Esophagus muscularis mucosa (tissue), 3 donors: Measurements from ENCODE around the gene PAPLN.

Source experiments
- CTCF ChIP-seq, 3 experiments: fragments of 200-600 bp in 2 of 3; fragments of 450-650 bp in 1 of 3; sonication (generic) in 2 of 3; IDR thresholded peaks; one replicate each; pipeline ENCODE4 v1.5.1; 2017 to 2019; ENCODE audit warnings: antibody characterized with exemption in 3 of 3, mild to moderate bottlenecking in 2 of 3, moderate library complexity in 1 of 3
- POLR2AphosphoS5 ChIP-seq, 2 donors: sonication (generic); formaldehyde crosslinking; IDR thresholded peaks; one replicate each; pipeline ENCODE4 v1.6.1; 2017; ENCODE audit warnings: antibody characterized with exemption in 2 of 2

GRCh38 chr14:73311708-73312030 lies 74.4 kb downstream of the PAPLN start:
- TF ChIP-seq POLR2AphosphoS5 (IDR thresholded peaks at IDR 0.05) (no peak), CTCF (IDR thresholded peaks at IDR 0.05) (no peak)
